Amniotic epithelial cell (primary cell): ENCODE data around the gene TJP3.

Source experiments
- DNase-seq: peaks from one replicate; pipeline ENCODE4 v3.0.0-alpha.2; 2010; ENCODE audit warnings: low read depth

The TJP3 gene

GRCh38 chr19:3785451-3785937 is 77.3 kb downstream of the TJP3 start:
- DNase-seq = no peak

GRCh38 chr19:3785938-3786824 is 78.0 kb downstream of the TJP3 start, which contains the start of gene MATK:
MATK (minus strand) TSS chr19:3786381; CDS start chr19:3785135, 1,246 bp downstream.
- no peak for DNase-seq

- DNase-seq = no peak
Measured at GRCh38 chr19:3788996-3789778, 81.0 kb downstream of the TJP3 start.

- no peak for DNase-seq
Measured at GRCh38 chr19:3790209-3790734, 82.1 kb downstream of the TJP3 start.

- no peak for DNase-seq
Measured at GRCh38 chr19:3790941-3791340, 82.8 kb downstream of the TJP3 start.

- no peak for DNase-seq
Measured at GRCh38 chr19:3792114-3792513, 83.9 kb downstream of the TJP3 start.

GRCh38 chr19:3793799-3794198 is 85.6 kb downstream of the TJP3 start:
- DNase-seq = no peak

GRCh38 chr19:3796358-3796757 is 88.2 kb downstream of the TJP3 start:
- no peak for DNase-seq

GRCh38 chr19:3798137-3798536 is 90.0 kb downstream of the TJP3 start:
- no peak for DNase-seq
